Renal cortical epithelial cell (primary cell): ENCODE measurements around the gene TMTC2. TPM values are rescaled to one million over a fixed set of nuclear protein-coding genes. Genes with fewer than 3 reads are reported as not detected.

Experiments used
- DNase-seq: peaks from one replicate; pipeline ENCODE4 v3.0.0-alpha.2; 2011; ENCODE audit warnings: low read depth
- total RNA-seq: library from RNA; depleted of rRNA; stranded (reverse); fragments of >200 nt; gene quantifications from 2 replicates; pipeline ENCODE4 v1.2.3, GENCODE V29; 2014

TMTC2 gene
- total RNA-seq, 1 donor from 2014 or later, result 11.1 TPM

GRCh38 chr12:82682326-82682725 lies 4.4 kb upstream of the TMTC2 start:
- no peak for DNase-seq

- DNase-seq, result peak; percentile 51
Measured at GRCh38 chr12:82682851-82683261, 3.9 kb upstream of the TMTC2 start.

- peak; percentile 89 for DNase-seq
Measured at GRCh38 chr12:82685790-82686167, 927 bp upstream of the TMTC2 start.

GRCh38 chr12:82687021-82688011 lies 610 bp downstream of the TMTC2 start:
- DNase-seq, result peak; percentile 49

- DNase-seq, result peak; percentile 20
Measured at GRCh38 chr12:82688035-82688501, 1.4 kb downstream of the TMTC2 start.

GRCh38 chr12:82688596-82688995 lies 1.9 kb downstream of the TMTC2 start:
- no peak for DNase-seq

- DNase-seq, result no peak
Measured at GRCh38 chr12:82690006-82690405, 3.3 kb downstream of the TMTC2 start.

- no peak for DNase-seq
Measured at GRCh38 chr12:82691513-82691912, 4.8 kb downstream of the TMTC2 start.

GRCh38 chr12:82694276-82694675 lies 7.6 kb downstream of the TMTC2 start:
- no peak for DNase-seq

GRCh38 chr12:82694970-82695369 lies 8.3 kb downstream of the TMTC2 start:
- DNase-seq, result no peak

GRCh38 chr12:82695531-82695930 lies 8.8 kb downstream of the TMTC2 start:
- DNase-seq, result no peak

- no peak for DNase-seq
Measured at GRCh38 chr12:82696543-82696942, 9.8 kb downstream of the TMTC2 start.

- no peak for DNase-seq
Measured at GRCh38 chr12:82698708-82699564, 12.2 kb downstream of the TMTC2 start.

GRCh38 chr12:82705774-82706173 lies 19.1 kb downstream of the TMTC2 start:
- DNase-seq, result no peak

- DNase-seq, result no peak
Measured at GRCh38 chr12:82708061-82708879, 21.6 kb downstream of the TMTC2 start.

- no peak for DNase-seq
Measured at GRCh38 chr12:82709794-82710355, 23.2 kb downstream of the TMTC2 start.

- no peak for DNase-seq
Measured at GRCh38 chr12:82710741-82711140, 24.0 kb downstream of the TMTC2 start.

GRCh38 chr12:82714427-82714826 lies 27.7 kb downstream of the TMTC2 start:
- no peak for DNase-seq

GRCh38 chr12:82721726-82722125 lies 35.0 kb downstream of the TMTC2 start:
- no peak for DNase-seq

- DNase-seq, result no peak
Measured at GRCh38 chr12:82723093-82723492, 36.4 kb downstream of the TMTC2 start.

- no peak for DNase-seq
Measured at GRCh38 chr12:82723891-82724290, 37.2 kb downstream of the TMTC2 start.
